NCI-H1105 treated with DMSO at 0.1 percent for 48 hours (cell line): ENCODE data around the gene IQGAP3.
A peak's percentile ranks its signal among the peaks of the same experiment; 100 is the strongest.

Source experiments
- DNase-seq: peaks from one replicate; lab custom pipeline; 2025; lab: John Stamatoyannopoulos, UW

The IQGAP3 gene

GRCh38 chr1:156497078-156497742, 75.2 kb downstream of the IQGAP3 start:
- DNase-seq = no peak

- no peak for DNase-seq
Observed at GRCh38 chr1:156496211-156496761, 76.1 kb downstream of the IQGAP3 start.

- DNase-seq = no peak
Observed at GRCh38 chr1:156495401-156496140, 76.8 kb downstream of the IQGAP3 start.

GRCh38 chr1:156494309-156494895, 78.0 kb downstream of the IQGAP3 start:
- no peak for DNase-seq

- no peak for DNase-seq
Observed at GRCh38 chr1:156493742-156494141, 78.6 kb downstream of the IQGAP3 start.

- DNase-seq = no peak
Observed at GRCh38 chr1:156493154-156493631, 79.2 kb downstream of the IQGAP3 start.

GRCh38 chr1:156492591-156493080, 79.7 kb downstream of the IQGAP3 start:
- no peak for DNase-seq

- DNase-seq = no peak
Observed at GRCh38 chr1:156492013-156492590, 80.3 kb downstream of the IQGAP3 start.

GRCh38 chr1:156491151-156491949, 81.0 kb downstream of the IQGAP3 start:
- no peak for DNase-seq

- DNase-seq = no peak
Observed at GRCh38 chr1:156490401-156491032, 81.8 kb downstream of the IQGAP3 start.

- no peak for DNase-seq
Observed at GRCh38 chr1:156489935-156490293, 82.5 kb downstream of the IQGAP3 start.

GRCh38 chr1:156489166-156489934, 83.0 kb downstream of the IQGAP3 start:
- DNase-seq = peak; percentile 24

- no peak for DNase-seq
Observed at GRCh38 chr1:156488566-156489165, 83.7 kb downstream of the IQGAP3 start.

GRCh38 chr1:156487862-156488261, 84.5 kb downstream of the IQGAP3 start:
- DNase-seq = no peak

GRCh38 chr1:156486421-156487344, 85.7 kb downstream of the IQGAP3 start:
- DNase-seq = no peak

GRCh38 chr1:156485984-156486383, 86.4 kb downstream of the IQGAP3 start:
- no peak for DNase-seq

- no peak for DNase-seq
Observed at GRCh38 chr1:156484480-156485058, 87.8 kb downstream of the IQGAP3 start.

GRCh38 chr1:156483397-156483796, 89.0 kb downstream of the IQGAP3 start:
- no peak for DNase-seq
